Keratinocyte (primary cell): ENCODE measurements around the gene RCAN3. TPM values are rescaled to one million over a fixed set of nuclear protein-coding genes. Genes with fewer than 3 reads are reported as not detected.

ENCODE experiments used
- DNase-seq: peaks from one replicate; pipeline ENCODE4 v3.0.0-alpha.2; 2011; ENCODE audit warnings: low read depth, missing footprints, low spot score
- FAIRE-seq: peaks from 2 replicates; lab custom pipeline; 2011; peaks lifted over from hg19 to GRCh38; lab: Jason Lieb, UNC
- H2AFZ ChIP-seq: 2 replicates; pipeline ENCODE4 v1.6.0; 2012; ENCODE audit warnings: low read length, control low read depth, inconsistent platforms; ENCODE audit not compliant: control insufficient read depth
- H3K27ac ChIP-seq: 2 replicates; pipeline ENCODE4 v1.5.1; 2011; ENCODE audit warnings: low read length; ENCODE audit not compliant: control insufficient read depth, insufficient read depth
- H3K27me3 ChIP-seq: 3 replicates; pipeline ENCODE4 v1.6.0; 2011; ENCODE audit warnings: low read length; ENCODE audit not compliant: control insufficient read depth, insufficient read depth; ENCODE audit errors: extremely low read depth
- H3K36me3 ChIP-seq, 2 experiments: 2 replicates in 1 of 2; 3 replicates in 1 of 2; pipeline ENCODE4 v1.5.1; 2011; ENCODE audit warnings: low read length in 2 of 2, mild to moderate bottlenecking in 1 of 2; ENCODE audit not compliant: control insufficient read depth in 2 of 2, insufficient read depth in 2 of 2; ENCODE audit errors: extremely low read depth in 1 of 2
- H3K4me1 ChIP-seq: 3 replicates; pipeline ENCODE4 v1.5.1; 2011; ENCODE audit warnings: low read length; ENCODE audit not compliant: control insufficient read depth, insufficient read depth; ENCODE audit errors: extremely low read depth
- H3K4me2 ChIP-seq: 3 replicates; pipeline ENCODE4 v1.6.0; 2011; ENCODE audit warnings: low read depth, low read length; ENCODE audit not compliant: control insufficient read depth, insufficient read depth; ENCODE audit errors: extremely low read depth
- H3K4me3 ChIP-seq, 3 experiments: fragments of 200-600 bp in 1 of 3; sonication (generic) in 1 of 3; 2 replicates in 2 of 3; 3 replicates in 1 of 3; pipeline ENCODE4 v1.5.1; 2011 to 2016; ENCODE audit warnings: low read length in 3 of 3, mild to moderate bottlenecking in 3 of 3, control low read depth in 2 of 3, inconsistent platforms in 1 of 3, low read depth in 1 of 3, mixed read lengths in 1 of 3, mixed run types in 1 of 3, moderate library complexity in 1 of 3; ENCODE audit not compliant: control insufficient read depth in 2 of 3, insufficient read depth in 2 of 3; ENCODE audit errors: extremely low read depth in 1 of 3
- H3K79me2 ChIP-seq: 2 replicates; pipeline ENCODE4 v1.6.0; 2012; ENCODE audit warnings: low read length; ENCODE audit not compliant: control insufficient read depth, insufficient read depth
- H3K9ac ChIP-seq: 3 replicates; pipeline ENCODE4 v1.6.0; 2011; ENCODE audit warnings: low read length; ENCODE audit not compliant: control insufficient read depth, insufficient read depth; ENCODE audit errors: extremely low read depth
- H3K9me1 ChIP-seq: 3 replicates; pipeline ENCODE4 v1.6.0; 2011; ENCODE audit warnings: low read length; ENCODE audit not compliant: control insufficient read depth, insufficient read depth; ENCODE audit errors: extremely low read depth
- H3K9me3 ChIP-seq: 2 replicates; pipeline ENCODE4 v1.5.1; 2012; ENCODE audit warnings: low read depth, low read length; ENCODE audit not compliant: control insufficient read depth
- H4K20me1 ChIP-seq: 3 replicates; pipeline ENCODE4 v1.6.0; 2011; ENCODE audit warnings: low read length; ENCODE audit not compliant: control insufficient read depth, insufficient read depth; ENCODE audit errors: extremely low read depth
- EZH2 ChIP-seq: IDR thresholded peaks from one replicate; pipeline ENCODE4 v1.6.1; 2012; ENCODE audit warnings: inconsistent platforms, mild to moderate bottlenecking, low read length, moderate library complexity
- dilution Hi-C: fragments of 300-500 bp; cut with MboI; formaldehyde crosslinking; loops from one replicate; pipeline ENCODE4 v1.7.0; 2020; ENCODE audit warnings: low sequenced_read_pairs; ENCODE audit not compliant: extremely low pct_ligation_motif_present
- polyA plus RNA-seq, 5 experiments: library from polyadenylated mRNA; depleted of rRNA in 3 of 5; stranded (reverse) in 3 of 5; stranded (forward) in 1 of 5; unstranded in 1 of 5; fragments of >200 nt; gene quantifications; 1 replicate in 1 of 5; 2 replicates in 3 of 5; 3 replicates in 1 of 5; pipeline versions ENCODE4 v1.2.1 to v1.2.3, GENCODE V29; 2011 to 2012; ENCODE audit warnings: missing spikeins in 2 of 5, low read depth in 1 of 5, low replicate concordance in 1 of 5
- TF ChIP-seq, protein P1 (sequence below), 3 experiments: IDR thresholded peaks in 1 of 3; conservative IDR thresholded peaks in 1 of 3; optimal IDR thresholded peaks in 1 of 3; 2 replicates in 2 of 3; 3 replicates in 1 of 3; pipeline versions ENCODE3 to v1.5.1; 2011; ENCODE audit warnings: low read length in 3 of 3, mild to moderate bottlenecking in 3 of 3, moderate library complexity in 2 of 3, control low read depth in 1 of 3, inconsistent platforms in 1 of 3; ENCODE audit not compliant: insufficient read depth in 2 of 3; ENCODE audit errors: extremely low read depth in 1 of 3

Gene RCAN3
- polyA plus RNA-seq, 1 donor (not counting 4 experiments of a cell fraction or from before 2014, with no cell fraction given): 13.8 TPM

GRCh38 chr1:24553931-24554330 is 51.3 kb downstream of the RCAN3 start:
- dilution Hi-C loops: no loop called here
- peaks cover 6% of the 10 kb centered on the region for H3K27me3 ChIP-seq
- H3K36me3 ChIP-seq: no peaks in the 10 kb centered on the region
- no peaks in the 10 kb centered on the region for H3K79me2 ChIP-seq
- H3K9me3 ChIP-seq: no peaks in the 10 kb centered on the region
- no peak overlapping the region for H3K4me3 ChIP-seq
- no peak overlapping the region for H3K4me2 ChIP-seq
- no peaks in the 10 kb centered on the region for H4K20me1 ChIP-seq
- no peak overlapping the region for H2AFZ ChIP-seq
- DNase-seq (no peak), FAIRE-seq (no peak)
- H3K9ac ChIP-seq: no peak overlapping the region
- no peaks in the 10 kb centered on the region for H3K9me1 ChIP-seq
- no peak overlapping the region for H3K27ac ChIP-seq
- H3K4me1 ChIP-seq: peaks cover 5% of the 10 kb centered on the region
- TF ChIP-seq EZH2: no peak
- TF ChIP-seq, protein P1, sequence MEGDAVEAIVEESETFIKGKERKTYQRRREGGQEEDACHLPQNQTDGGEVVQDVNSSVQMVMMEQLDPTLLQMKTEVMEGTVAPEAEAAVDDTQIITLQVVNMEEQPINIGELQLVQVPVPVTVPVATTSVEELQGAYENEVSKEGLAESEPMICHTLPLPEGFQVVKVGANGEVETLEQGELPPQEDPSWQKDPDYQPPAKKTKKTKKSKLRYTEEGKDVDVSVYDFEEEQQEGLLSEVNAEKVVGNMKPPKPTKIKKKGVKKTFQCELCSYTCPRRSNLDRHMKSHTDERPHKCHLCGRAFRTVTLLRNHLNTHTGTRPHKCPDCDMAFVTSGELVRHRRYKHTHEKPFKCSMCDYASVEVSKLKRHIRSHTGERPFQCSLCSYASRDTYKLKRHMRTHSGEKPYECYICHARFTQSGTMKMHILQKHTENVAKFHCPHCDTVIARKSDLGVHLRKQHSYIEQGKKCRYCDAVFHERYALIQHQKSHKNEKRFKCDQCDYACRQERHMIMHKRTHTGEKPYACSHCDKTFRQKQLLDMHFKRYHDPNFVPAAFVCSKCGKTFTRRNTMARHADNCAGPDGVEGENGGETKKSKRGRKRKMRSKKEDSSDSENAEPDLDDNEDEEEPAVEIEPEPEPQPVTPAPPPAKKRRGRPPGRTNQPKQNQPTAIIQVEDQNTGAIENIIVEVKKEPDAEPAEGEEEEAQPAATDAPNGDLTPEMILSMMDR (optimal IDR thresholded peaks at IDR 0.05 in 1 of 3, IDR thresholded peaks at IDR 0.05 in 1 of 3, conservative IDR thresholded peaks at IDR 0.05 in 1 of 3; ENCODE audit: extremely low read depth in 1 of 3, insufficient read depth in 2 of 3, low read length in 3 of 3): no peak

DNA sequence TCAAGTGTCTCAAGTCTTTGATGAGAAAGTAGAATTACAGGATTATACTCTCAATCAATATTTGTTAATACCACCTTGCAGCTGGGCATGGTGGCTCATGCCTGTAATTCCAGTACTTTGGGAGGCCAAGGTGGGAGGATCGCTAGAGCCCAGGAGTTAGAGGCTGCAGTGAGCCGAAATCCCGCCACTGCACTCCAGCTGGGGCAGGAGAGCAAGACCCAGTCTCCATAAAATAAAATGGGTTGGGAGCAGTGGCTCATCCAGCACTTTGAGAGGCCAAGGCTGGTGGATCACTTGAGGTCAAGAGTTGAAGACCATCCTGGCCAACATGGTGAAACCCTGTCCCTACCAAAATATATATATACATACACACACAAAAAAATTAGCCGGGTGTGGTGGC is 52.1 kb downstream of the RCAN3 start:
- no peak for FAIRE-seq
- no peak for TF ChIP-seq EZH2
- TF ChIP-seq, protein P1 (optimal IDR thresholded peaks at IDR 0.05 in 1 of 3, IDR thresholded peaks at IDR 0.05 in 1 of 3, conservative IDR thresholded peaks at IDR 0.05 in 1 of 3; ENCODE audit: extremely low read depth in 1 of 3, insufficient read depth in 2 of 3, low read length in 3 of 3): no peak
- Histone ChIP-seq H4K20me1 (no peaks in the 10 kb centered on the region), H3K4me3 (no peak overlapping the region), H3K27me3 (peaks cover 6% of the 10 kb centered on the region), H3K9me3 (no peaks in the 10 kb centered on the region), H3K4me2 (no peak overlapping the region), H2AFZ (no peak overlapping the region), H3K27ac (no peak overlapping the region), H3K9me1 (no peaks in the 10 kb centered on the region), H3K79me2 (no peaks in the 10 kb centered on the region), H3K4me1 (peaks cover 5% of the 10 kb centered on the region), H3K9ac (no peak overlapping the region), H3K36me3 (no peaks in the 10 kb centered on the region)
- dilution Hi-C loops: no loop called here
- DNase-seq: no peak
